GM21381 (cell line): ENCODE results near the gene CEMIP.

Experiments
- ATAC-seq: cut with Tn5 transposase; IDR thresholded peaks from one replicate; pipeline ENCODE4 v1.9.1; 2021; ENCODE audit warnings: mild to moderate bottlenecking, moderate library complexity; ENCODE audit not compliant: unreplicated experiment

Gene CEMIP

GRCh38 chr15:80844011-80844732, 65.0 kb downstream of the CEMIP start:
- no peak for ATAC-seq

GRCh38 chr15:80846031-80846815, 67.1 kb downstream of the CEMIP start:
- no peak for ATAC-seq

GRCh38 chr15:80849308-80849707, 70.1 kb downstream of the CEMIP start:
- no peak for ATAC-seq

- no peak for ATAC-seq
Measured at GRCh38 chr15:80850941-80851451, 71.8 kb downstream of the CEMIP start.

GRCh38 chr15:80852676-80853075, 73.5 kb downstream of the CEMIP start:
- ATAC-seq = no peak

- no peak for ATAC-seq
Measured at GRCh38 chr15:80854104-80854503, 74.9 kb downstream of the CEMIP start.

GRCh38 chr15:80855206-80855605, 76.0 kb downstream of the CEMIP start:
- no peak for ATAC-seq

GRCh38 chr15:80856400-80856799, 77.2 kb downstream of the CEMIP start:
- ATAC-seq = no peak

GRCh38 chr15:80856809-80857377, 77.7 kb downstream of the CEMIP start:
- no peak for ATAC-seq

GRCh38 chr15:80861731-80862170, 82.6 kb downstream of the CEMIP start:
- no peak for ATAC-seq

GRCh38 chr15:80864666-80865065, 85.5 kb downstream of the CEMIP start:
- no peak for ATAC-seq

GRCh38 chr15:80866936-80867335, 87.8 kb downstream of the CEMIP start:
- no peak for ATAC-seq

GRCh38 chr15:80870366-80870765, 91.2 kb downstream of the CEMIP start:
- ATAC-seq = no peak

GRCh38 chr15:80870893-80871292, 91.7 kb downstream of the CEMIP start:
- no peak for ATAC-seq

- ATAC-seq = no peak
Measured at GRCh38 chr15:80871858-80872257, 92.7 kb downstream of the CEMIP start.

- ATAC-seq = no peak
Measured at GRCh38 chr15:80873366-80873952, 94.3 kb downstream of the CEMIP start.

- no peak for ATAC-seq
Measured at GRCh38 chr15:80875568-80876347, 96.6 kb downstream of the CEMIP start.

- no peak for ATAC-seq
Measured at GRCh38 chr15:80876348-80876674, 97.1 kb downstream of the CEMIP start.

- no peak for ATAC-seq
Measured at GRCh38 chr15:80878242-80878866, 99.2 kb downstream of the CEMIP start.

GRCh38 chr15:80878867-80879250, 99.7 kb downstream of the CEMIP start:
- ATAC-seq = no peak
